ENCODE data around the gene IQGAP2.
A peak's percentile ranks its signal among the peaks of the same experiment; 100 is the strongest.

Gene IQGAP2

DNA sequence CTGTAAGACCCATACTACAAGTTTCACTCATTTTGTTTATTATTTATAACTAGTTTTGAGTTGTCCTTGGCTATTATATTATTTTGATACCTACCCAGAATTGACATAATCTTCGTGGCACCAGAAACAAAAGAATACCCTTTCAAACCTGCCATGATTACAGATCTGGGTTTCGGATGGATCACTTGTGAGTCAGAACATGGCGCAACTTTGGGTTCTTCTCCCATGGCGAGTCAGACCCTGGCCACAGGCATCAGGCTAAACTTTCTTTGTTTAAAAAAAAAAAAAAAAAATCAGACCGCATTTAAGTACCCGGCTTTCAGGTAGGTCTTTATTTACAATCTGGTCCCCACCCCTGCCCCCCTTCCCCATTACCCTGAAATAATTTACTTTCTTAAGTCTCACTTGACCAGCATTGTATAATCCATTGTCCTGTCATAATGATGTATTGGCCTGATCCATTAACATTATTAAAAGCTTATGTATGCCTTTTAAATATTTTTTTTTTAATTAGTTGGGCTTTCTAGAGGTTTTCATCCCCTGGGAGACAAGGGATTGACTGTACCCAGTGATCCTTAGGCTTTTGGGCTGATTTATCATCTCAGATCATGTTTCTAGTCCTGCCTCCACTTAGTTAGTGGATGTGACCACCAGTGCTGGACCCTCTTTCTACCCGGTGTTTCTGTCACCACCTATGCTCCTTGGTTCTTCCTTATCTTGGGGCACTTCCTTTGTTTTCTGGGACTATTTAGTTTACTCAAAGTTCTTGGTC is 176.3 kb downstream of the IQGAP2 start:
- no peak overlapping the region for H3K14ac ChIP-seq (ENCODE audit: low read length in 2 of 2)
- H3K36me3 ChIP-seq (ENCODE audit: control insufficient read depth in 1 of 2, insufficient read depth in 2 of 2, low read depth in 1 of 2, low read length in 2 of 2), result no peaks in the 10 kb centered on the region
- H4K8ac ChIP-seq (ENCODE audit: low read length), result no peak overlapping the region
- no peak overlapping the region for H2AK5ac ChIP-seq (ENCODE audit: low read length, severe bottlenecking)
- H3K4me3 ChIP-seq (ENCODE audit: insufficient read depth in 1 of 2, low read depth in 1 of 2, low read length in 2 of 2), result no peak overlapping the region
- no peak overlapping the region for H3K4ac ChIP-seq (ENCODE audit: low read depth in 1 of 2, low read length in 2 of 2)
- H2BK12ac ChIP-seq (ENCODE audit: low read length in 2 of 2), result no peak overlapping the region
- no peak overlapping the region for H2BK5ac ChIP-seq (ENCODE audit: low read depth, low read length, poor library complexity, severe bottlenecking)
- peak; percentile 18 for DNase-seq
- no peak overlapping the region for H2AFZ ChIP-seq (ENCODE audit: low read depth, low read length)
- no peaks in the 10 kb centered on the region for H3K27me3 ChIP-seq (ENCODE audit: control insufficient read depth in 1 of 2, insufficient read depth in 1 of 2, low read length in 2 of 2)
- H3K79me1 ChIP-seq (replicated peaks; ENCODE audit: low read length, poor library complexity, severe bottlenecking), result no peaks in the 10 kb centered on the region
- no peak overlapping the region for H3K4me2 ChIP-seq (ENCODE audit: low read length, poor library complexity, severe bottlenecking)
- no peak overlapping the region for H3K9ac ChIP-seq (ENCODE audit: low read length)
- no peak overlapping the region for H2BK120ac ChIP-seq (ENCODE audit: low read depth, low read length)
- H2BK15ac ChIP-seq (ENCODE audit: low read depth, poor library complexity, severe bottlenecking), result no peak overlapping the region
- H3K27ac ChIP-seq (ENCODE audit: low read length, poor library complexity, severe bottlenecking), result no peak overlapping the region
- no peak overlapping the region for H3K18ac ChIP-seq (ENCODE audit: low read depth in 1 of 2, low read length in 2 of 2)
- no peak overlapping the region for H3K23ac ChIP-seq (ENCODE audit: low read length in 2 of 2)
- no peak overlapping the region for H4K91ac ChIP-seq (ENCODE audit: low read length)
- no peaks in the 10 kb centered on the region for H3K4me1 ChIP-seq (ENCODE audit: control insufficient read depth, insufficient read depth, low read depth, low read length)
- 73% methylated on average over 6 of the region's 7 CpGs for WGBS
- H3K9me3 ChIP-seq (ENCODE audit: control insufficient read depth, low read length), result no peaks in the 10 kb centered on the region

GRCh38 chr5:76580981-76581380 is 177.9 kb downstream of the IQGAP2 start:
- Histone ChIP-seq H3K14ac (ENCODE audit: low read length in 2 of 2) (no peak overlapping the region), H3K9me3 (ENCODE audit: control insufficient read depth, low read length) (no peaks in the 10 kb centered on the region), H3K79me1 (replicated peaks; ENCODE audit: low read length, poor library complexity, severe bottlenecking) (no peaks in the 10 kb centered on the region), H3K23ac (ENCODE audit: low read length in 2 of 2) (no peak overlapping the region), H2BK12ac (ENCODE audit: low read length in 2 of 2) (no peak overlapping the region), H3K4ac (ENCODE audit: low read depth in 1 of 2, low read length in 2 of 2) (no peak overlapping the region), H3K4me1 (ENCODE audit: control insufficient read depth, insufficient read depth, low read depth, low read length) (no peaks in the 10 kb centered on the region), H3K4me3 (ENCODE audit: insufficient read depth in 1 of 2, low read depth in 1 of 2, low read length in 2 of 2) (no peak overlapping the region), H2AFZ (ENCODE audit: low read depth, low read length) (no peak overlapping the region), H3K36me3 (ENCODE audit: control insufficient read depth in 1 of 2, insufficient read depth in 2 of 2, low read depth in 1 of 2, low read length in 2 of 2) (no peaks in the 10 kb centered on the region), H2BK5ac (ENCODE audit: low read depth, low read length, poor library complexity, severe bottlenecking) (no peak overlapping the region), H4K8ac (ENCODE audit: low read length) (no peak overlapping the region), H3K27ac (ENCODE audit: low read length, poor library complexity, severe bottlenecking) (no peak overlapping the region), H3K27me3 (ENCODE audit: control insufficient read depth in 1 of 2, insufficient read depth in 1 of 2, low read length in 2 of 2) (no peaks in the 10 kb centered on the region), H3K4me2 (ENCODE audit: low read length, poor library complexity, severe bottlenecking) (no peak overlapping the region), H3K18ac (ENCODE audit: low read depth in 1 of 2, low read length in 2 of 2) (no peak overlapping the region), H2BK15ac (ENCODE audit: low read depth, poor library complexity, severe bottlenecking) (no peak overlapping the region), H2BK120ac (ENCODE audit: low read depth, low read length) (no peak overlapping the region), H4K91ac (ENCODE audit: low read length) (no peak overlapping the region), H3K9ac (ENCODE audit: low read length) (no peak overlapping the region), H2AK5ac (ENCODE audit: low read length, severe bottlenecking) (no peak overlapping the region)
- DNase-seq, result no peak
- WGBS, result 86% methylated on average over 3 of the region's 3 CpGs

- Histone ChIP-seq H2BK120ac (ENCODE audit: low read depth, low read length) (no peak overlapping the region), H3K4me2 (ENCODE audit: low read length, poor library complexity, severe bottlenecking) (no peak overlapping the region), H3K4me1 (ENCODE audit: control insufficient read depth, insufficient read depth, low read depth, low read length) (no peaks in the 10 kb centered on the region), H3K4me3 (ENCODE audit: insufficient read depth in 1 of 2, low read depth in 1 of 2, low read length in 2 of 2) (no peak overlapping the region), H3K18ac (ENCODE audit: low read depth in 1 of 2, low read length in 2 of 2) (no peak overlapping the region), H3K27me3 (ENCODE audit: control insufficient read depth in 1 of 2, insufficient read depth in 1 of 2, low read length in 2 of 2) (peaks cover 0 to 3% of the 10 kb centered on the region in 2 experiments), H2BK15ac (ENCODE audit: low read depth, poor library complexity, severe bottlenecking) (no peak overlapping the region), H2BK12ac (ENCODE audit: low read length in 2 of 2) (no peak overlapping the region), H3K9ac (ENCODE audit: low read length) (no peak overlapping the region), H3K23ac (ENCODE audit: low read length in 2 of 2) (no peak overlapping the region), H3K79me1 (replicated peaks; ENCODE audit: low read length, poor library complexity, severe bottlenecking) (no peaks in the 10 kb centered on the region), H2AFZ (ENCODE audit: low read depth, low read length) (no peak overlapping the region), H2BK5ac (ENCODE audit: low read depth, low read length, poor library complexity, severe bottlenecking) (no peak overlapping the region), H3K9me3 (ENCODE audit: control insufficient read depth, low read length) (no peaks in the 10 kb centered on the region), H3K36me3 (ENCODE audit: control insufficient read depth in 1 of 2, insufficient read depth in 2 of 2, low read depth in 1 of 2, low read length in 2 of 2) (no peaks in the 10 kb centered on the region), H3K4ac (ENCODE audit: low read depth in 1 of 2, low read length in 2 of 2) (no peak overlapping the region), H4K8ac (ENCODE audit: low read length) (no peak overlapping the region), H4K91ac (ENCODE audit: low read length) (no peak overlapping the region), H3K27ac (ENCODE audit: low read length, poor library complexity, severe bottlenecking) (no peak overlapping the region), H3K14ac (ENCODE audit: low read length in 2 of 2) (no peak overlapping the region), H2AK5ac (ENCODE audit: low read length, severe bottlenecking) (no peak overlapping the region)
- 76% methylated on average over 5 of the region's 6 CpGs for WGBS
- DNase-seq, result no peak
Observed at GRCh38 chr5:76582230-76583162, 179.4 kb downstream of the IQGAP2 start.
